NK-92 (cell line): ENCODE results near the gene C12orf57.

Experiments used
- DNase-seq: peaks from one replicate; lab custom pipeline; 2025; ENCODE audit not compliant: unreplicated experiment; lab: John Stamatoyannopoulos, UW

Gene C12orf57

GRCh38 chr12:6936636-6937480 lies 7.0 kb upstream of the C12orf57 start:
- DNase-seq, result no peak

GRCh38 chr12:6937481-6938352 lies 6.1 kb upstream of the C12orf57 start:
- DNase-seq, result peak; percentile 53

GRCh38 chr12:6938353-6939190 lies 5.2 kb upstream of the C12orf57 start:
- DNase-seq, result no peak

GRCh38 chr12:6939191-6939540 lies 4.7 kb upstream of the C12orf57 start:
- DNase-seq, result no peak

GRCh38 chr12:6941267-6941666 lies 2.6 kb upstream of the C12orf57 start:
- no peak for DNase-seq

- DNase-seq, result no peak
Measured at GRCh38 chr12:6941782-6942181, 2.0 kb upstream of the C12orf57 start.

GRCh38 chr12:6942331-6942665 lies 1.5 kb upstream of the C12orf57 start:
- DNase-seq, result no peak

GRCh38 chr12:6943389-6943721 lies 467 bp upstream of the C12orf57 start:
- no peak for DNase-seq

GRCh38 chr12:6944381-6945186 lies 762 bp downstream of the C12orf57 start:
- DNase-seq, result no peak

GRCh38 chr12:6945613-6946012 lies 1.8 kb downstream of the C12orf57 start:
- DNase-seq, result no peak

- DNase-seq, result no peak
Measured at GRCh38 chr12:6946033-6946919, 2.5 kb downstream of the C12orf57 start.

- no peak for DNase-seq
Measured at GRCh38 chr12:6946920-6947374, 3.1 kb downstream of the C12orf57 start.

GRCh38 chr12:6947615-6948014 lies 3.8 kb downstream of the C12orf57 start:
- no peak for DNase-seq

- DNase-seq, result no peak
Measured at GRCh38 chr12:6948873-6949594, 5.2 kb downstream of the C12orf57 start.

- DNase-seq, result no peak
Measured at GRCh38 chr12:6950401-6950801, 6.6 kb downstream of the C12orf57 start.

- no peak for DNase-seq
Measured at GRCh38 chr12:6950811-6951540, 7.2 kb downstream of the C12orf57 start, which contains the start of gene PTPN6. PTPN6 (plus strand) TSS chr12:6951356; CDS start chr12:6951513, 157 bp downstream.

GRCh38 chr12:6951551-6952120 lies 7.8 kb downstream of the C12orf57 start:
- no peak for DNase-seq
